Measurements from ENCODE around the gene KCNIP4. TPM values are rescaled to one million over a fixed set of nuclear protein-coding genes. Genes with fewer than 3 reads are reported as not detected.

Gene KCNIP4
- total and polyA plus RNA-seq, 10 donors: not detected

DNA sequence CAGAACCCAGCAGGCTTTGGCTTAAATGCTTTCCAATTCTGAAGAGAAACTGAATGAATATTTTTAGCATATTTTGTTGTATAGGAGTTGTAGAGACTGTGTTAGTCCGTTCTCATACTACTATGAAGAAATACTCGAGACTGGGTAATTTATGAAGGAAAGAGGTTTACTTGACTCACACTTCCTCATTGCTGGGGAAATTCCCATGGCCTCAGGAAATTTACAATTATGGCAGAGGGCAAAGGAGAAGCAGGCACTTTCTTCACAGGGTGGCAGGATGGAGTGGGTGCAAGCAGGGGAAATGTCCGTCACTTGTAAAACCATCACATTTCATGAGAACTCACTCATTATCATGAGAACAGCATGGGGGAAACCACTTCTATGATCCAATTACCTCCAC lies 956.6 kb downstream of the KCNIP4 start:
- TF ChIP-seq, protein P1, sequence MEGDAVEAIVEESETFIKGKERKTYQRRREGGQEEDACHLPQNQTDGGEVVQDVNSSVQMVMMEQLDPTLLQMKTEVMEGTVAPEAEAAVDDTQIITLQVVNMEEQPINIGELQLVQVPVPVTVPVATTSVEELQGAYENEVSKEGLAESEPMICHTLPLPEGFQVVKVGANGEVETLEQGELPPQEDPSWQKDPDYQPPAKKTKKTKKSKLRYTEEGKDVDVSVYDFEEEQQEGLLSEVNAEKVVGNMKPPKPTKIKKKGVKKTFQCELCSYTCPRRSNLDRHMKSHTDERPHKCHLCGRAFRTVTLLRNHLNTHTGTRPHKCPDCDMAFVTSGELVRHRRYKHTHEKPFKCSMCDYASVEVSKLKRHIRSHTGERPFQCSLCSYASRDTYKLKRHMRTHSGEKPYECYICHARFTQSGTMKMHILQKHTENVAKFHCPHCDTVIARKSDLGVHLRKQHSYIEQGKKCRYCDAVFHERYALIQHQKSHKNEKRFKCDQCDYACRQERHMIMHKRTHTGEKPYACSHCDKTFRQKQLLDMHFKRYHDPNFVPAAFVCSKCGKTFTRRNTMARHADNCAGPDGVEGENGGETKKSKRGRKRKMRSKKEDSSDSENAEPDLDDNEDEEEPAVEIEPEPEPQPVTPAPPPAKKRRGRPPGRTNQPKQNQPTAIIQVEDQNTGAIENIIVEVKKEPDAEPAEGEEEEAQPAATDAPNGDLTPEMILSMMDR (IDR thresholded peaks at IDR 0.05 in 8 of 11, conservative IDR thresholded peaks at IDR 0.05 in 3 of 11): no peak
- no peak for TF ChIP-seq POLR2A (IDR thresholded peaks at IDR 0.05)
- no peak for TF ChIP-seq POLR2AphosphoS5 (IDR thresholded peaks at IDR 0.05)
- WGBS, 5 donors: 35 to 60% (median 39%) methylated on average over 3 of the region's 3 CpGs
- intact Hi-C loops (cut with DNase I; ENCODE audit: low total_unique reads): no loop called here
- no peak overlapping the region for H3K27ac ChIP-seq
- H3K4me3 ChIP-seq: no peak overlapping the region
- no peaks in the 10 kb centered on the region for H3K27me3 ChIP-seq (replicated peaks in 1 of 7)
- no peaks in the 10 kb centered on the region for H3K36me3 ChIP-seq
- no peaks in the 10 kb centered on the region for H3K4me1 ChIP-seq
- no peak for DNase-seq
- peaks cover 0 to 19% (median 3%) of the 10 kb centered on the region in 8 donors for H3K9me3 ChIP-seq

DNA sequence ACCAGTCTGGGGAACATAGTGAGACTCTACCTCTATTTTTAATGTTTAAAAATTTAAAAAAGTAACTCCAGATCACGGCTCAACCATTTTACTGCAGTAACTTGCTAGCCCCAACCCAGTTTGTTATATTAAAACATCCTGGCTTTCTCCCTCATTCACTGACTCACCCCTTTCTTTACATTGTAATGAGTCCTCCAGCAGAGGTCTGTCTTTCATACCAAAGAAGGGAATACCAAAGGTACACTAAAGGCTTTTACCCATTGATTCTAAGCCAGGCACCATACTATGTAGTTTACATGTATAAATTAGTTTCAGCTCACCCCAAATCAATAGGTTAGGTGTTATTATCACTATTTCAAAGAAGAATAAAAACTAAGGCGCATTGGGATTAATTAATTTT lies 961.4 kb downstream of the KCNIP4 start:
- Histone ChIP-seq H3K27ac (no peak overlapping the region), H3K4me3 (no peak overlapping the region), H3K4me1 (no peaks in the 10 kb centered on the region), H3K36me3 (no peaks in the 10 kb centered on the region), H3K27me3 (replicated peaks in 1 of 7) (peaks cover 0 to 9% (median 3%) of the 10 kb centered on the region in 7 donors), H3K9me3 (peaks cover 0 to 3% (median 0%) of the 10 kb centered on the region in 8 donors)
- 77 to 88% (median 80%) methylated on average over 2 of the region's 2 CpGs for WGBS, 5 donors
- intact Hi-C loops (cut with DNase I; ENCODE audit: low total_unique reads): no loop called here
- no peak for DNase-seq
- TF ChIP-seq POLR2A (IDR thresholded peaks at IDR 0.05): no peak
- TF ChIP-seq POLR2AphosphoS5 (IDR thresholded peaks at IDR 0.05): no peak
- TF ChIP-seq, protein P1 (IDR thresholded peaks at IDR 0.05 in 8 of 11, conservative IDR thresholded peaks at IDR 0.05 in 3 of 11): no peak

DNA sequence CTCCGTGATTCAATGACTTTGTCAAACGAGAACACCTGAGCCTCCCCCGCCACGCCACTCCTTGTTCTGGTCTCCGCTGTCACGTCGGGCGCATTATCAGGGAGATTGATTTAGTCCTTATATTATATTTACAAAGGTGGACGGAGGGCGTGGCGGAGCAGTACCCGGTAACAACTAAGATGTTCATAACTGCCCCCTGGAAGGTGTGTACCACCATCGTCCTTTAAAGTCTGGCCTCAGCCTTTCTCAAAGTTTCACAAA lies 964.1 kb downstream of the KCNIP4 start:
- DNase-seq: no peak
- 75 to 81% (median 79%) methylated on average over 13 of the region's 13 CpGs for WGBS, 5 donors
- peaks cover 0 to 3% (median 0%) of the 10 kb centered on the region in 8 donors for H3K9me3 ChIP-seq
- H3K27me3 ChIP-seq (replicated peaks in 1 of 7): peaks cover 0 to 9% (median 3%) of the 10 kb centered on the region in 7 donors
- H3K4me1 ChIP-seq: no peaks in the 10 kb centered on the region
- no peak overlapping the region for H3K4me3 ChIP-seq
- H3K27ac ChIP-seq: no peak overlapping the region
- H3K36me3 ChIP-seq: no peaks in the 10 kb centered on the region
- TF ChIP-seq POLR2A (IDR thresholded peaks at IDR 0.05) (no peak), POLR2AphosphoS5 (IDR thresholded peaks at IDR 0.05) (no peak)
- TF ChIP-seq, protein P1 (IDR thresholded peaks at IDR 0.05 in 8 of 11, conservative IDR thresholded peaks at IDR 0.05 in 3 of 11): no peak
- intact Hi-C loops (cut with DNase I; ENCODE audit: low total_unique reads): no loop called here

DNA sequence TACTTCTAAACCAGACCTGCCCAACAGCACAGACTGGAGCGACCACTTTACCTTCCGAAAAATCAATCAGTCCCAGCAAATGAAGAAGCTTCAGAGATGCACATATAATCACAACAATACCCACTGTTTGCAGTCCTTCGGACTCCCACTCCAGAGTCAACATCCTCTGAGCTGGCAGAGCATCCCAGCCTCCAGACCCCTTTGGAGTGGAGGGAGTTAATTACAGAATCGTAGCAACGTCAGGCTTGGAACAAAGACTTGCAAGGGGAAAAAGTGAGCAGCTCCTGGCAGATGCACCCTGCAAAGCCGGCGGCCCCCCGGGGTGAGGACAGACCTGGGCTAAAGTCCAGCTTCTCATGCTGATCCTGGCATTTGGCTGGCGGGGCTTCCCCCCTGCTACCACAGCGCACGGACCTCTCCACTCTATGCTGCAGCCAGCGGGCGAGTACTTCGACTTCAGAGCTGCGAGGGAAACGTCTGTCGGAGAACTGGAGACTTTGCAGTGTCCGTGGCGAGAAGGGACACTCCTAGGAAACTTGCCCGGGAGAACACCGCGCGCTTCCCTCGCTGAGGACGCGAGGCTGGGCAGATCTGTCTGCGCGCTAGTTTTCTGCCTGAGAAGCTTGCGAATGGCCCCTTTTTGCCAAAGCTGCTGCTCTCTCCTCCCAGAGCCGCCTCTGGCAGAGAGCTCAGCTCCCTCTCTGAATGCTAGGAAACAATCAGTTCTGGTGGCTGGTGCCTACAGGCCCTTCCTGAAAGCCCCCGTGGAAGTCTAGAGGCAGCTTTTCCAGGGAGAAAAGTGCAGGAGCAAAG lies 964.6 kb downstream of the KCNIP4 start:
- intact Hi-C loops (cut with DNase I; ENCODE audit: low total_unique reads): no loop called here
- WGBS, 5 donors: 11 to 20% (median 15%) methylated on average over 30 to 31 of the region's 31 CpGs
- H3K9me3 ChIP-seq: peaks cover 0 to 3% (median 0%) of the 10 kb centered on the region in 8 donors
- TF ChIP-seq, protein P1 (IDR thresholded peaks at IDR 0.05 in 8 of 11, conservative IDR thresholded peaks at IDR 0.05 in 3 of 11): no peak
- TF ChIP-seq POLR2A (IDR thresholded peaks at IDR 0.05) (no peak), POLR2AphosphoS5 (IDR thresholded peaks at IDR 0.05) (no peak)
- H3K27me3 ChIP-seq (replicated peaks in 1 of 7): peaks cover 0 to 9% (median 3%) of the 10 kb centered on the region in 7 donors
- no peak overlapping the region for H3K4me3 ChIP-seq
- H3K27ac ChIP-seq: no peak overlapping the region
- no peak for DNase-seq
- no peaks in the 10 kb centered on the region for H3K4me1 ChIP-seq
- no peaks in the 10 kb centered on the region for H3K36me3 ChIP-seq
